OCI-LY3 (cell line): ENCODE results near the gene KCNAB1.

Experiments
- CTCF ChIP-seq: fragments of 200-600, 300-600 bp; sonication (generic); IDR thresholded peaks from 2 replicates; pipeline ENCODE4 v1.5.1; 2014; ENCODE audit warnings: antibody characterized with exemption, low read length, low read depth
- EZH2phosphoT487 ChIP-seq: fragments of 200-600 bp; shearing (Covaris generic); IDR thresholded peaks from 2 replicates; pipeline ENCODE4 v1.6.1; 2018; ENCODE audit warnings: antibody characterized with exemption, mixed run types, low read depth

GRCh38 chr3:156373095-156373494 is 252.7 kb downstream of the KCNAB1 start:
- TF ChIP-seq CTCF = no peak
- no peak for TF ChIP-seq EZH2phosphoT487
